Measurements from ENCODE around the gene CPSF7. TPM values are rescaled to one million over a fixed set of nuclear protein-coding genes. Genes with fewer than 3 reads are reported as not detected.

Gene CPSF7
- total RNA-seq, 1 experiment from 2014 or later: 145 TPM

GRCh38 chr11:61413496-61413895, 16.3 kb downstream of the CPSF7 start:
- H3K4me3 Mint-ChIP-seq: no peak overlapping the region
- H3K4me1 Mint-ChIP-seq: no peaks in the 10 kb centered on the region; a peak in 1 of 4 replicates
- Histone ChIP-seq H4K8ac (replicated peaks; ENCODE audit: insufficient read length, low read depth, low read length) (no peak overlapping the region), H2AK5ac (ENCODE audit: insufficient read length, low read length) (no peak overlapping the region), H3K27ac (ENCODE audit: insufficient read length, low read depth, low read length) (no peak overlapping the region), H3K79me1 (ENCODE audit: insufficient read depth, low read depth, low read length, poor library complexity, severe bottlenecking) (peaks cover 4% of the 10 kb centered on the region), H4K5ac (ENCODE audit: insufficient read length, low read depth, low read length) (no peak overlapping the region), H3K18ac (ENCODE audit: insufficient read length, low read depth, low read length) (no peak overlapping the region), H2BK120ac (ENCODE audit: low read depth, low read length, poor library complexity, severe bottlenecking) (no peak overlapping the region), H3K14ac (ENCODE audit: insufficient read depth, low read length) (no peak overlapping the region), H3K79me2 (ENCODE audit: insufficient read depth, low read length) (no peaks in the 10 kb centered on the region), H2BK12ac (ENCODE audit: insufficient read length, low read depth, low read length) (no peak overlapping the region), H3K4me1 (ENCODE audit: insufficient read depth, low read length) (no peaks in the 10 kb centered on the region), H3K9me3 (ENCODE audit: control insufficient read depth, low read depth, low read length) (no peaks in the 10 kb centered on the region), H2AFZ (ENCODE audit: low read length) (no peak overlapping the region), H3K56ac (ENCODE audit: insufficient read length, low read depth, low read length) (no peak overlapping the region), H3K9ac (ENCODE audit: extremely low read depth, insufficient read length, low read length) (no peak overlapping the region), H3K27me3 (ENCODE audit: insufficient read depth, low read length) (no peaks in the 10 kb centered on the region), H2BK15ac (ENCODE audit: low read depth, low read length) (no peak overlapping the region), H4K91ac (ENCODE audit: insufficient read length, low read depth, low read length) (no peak overlapping the region), H3K23me2 (ENCODE audit: insufficient read length, low read depth, low read length, poor library complexity, severe bottlenecking) (no peaks in the 10 kb centered on the region), H3K4ac (ENCODE audit: low read depth, low read length) (no peak overlapping the region), H4K20me1 (ENCODE audit: control insufficient read depth, insufficient read depth, insufficient read length) (no peaks in the 10 kb centered on the region), H2BK5ac (ENCODE audit: insufficient read length, low read length) (no peak overlapping the region), H2BK20ac (ENCODE audit: low read depth, low read length, poor library complexity, severe bottlenecking) (no peak overlapping the region), H3K4me2 (ENCODE audit: insufficient read depth, insufficient read length, low read length) (no peak overlapping the region), H3K23ac (ENCODE audit: insufficient read length, low read depth, low read length) (no peak overlapping the region), H3T11ph (ENCODE audit: low read length) (no peak overlapping the region)
- no peaks in the 10 kb centered on the region for H3K9me3 Mint-ChIP-seq
- H3K27me3 Mint-ChIP-seq (ENCODE audit: low read depth): no peaks in the 10 kb centered on the region
- no peak for DNase-seq
- no CpG with 5 or more reads among the region's 3 CpGs for WGBS (ENCODE audit: extremely low coverage, insufficient read length, low lambda C conversion rate)
- H3K27ac Mint-ChIP-seq: peak overlapping the region in 1 of 3 experiments; percentile 73; a peak in 1 of 7 replicates
- no peak for TF ChIP-seq CTCF (conservative IDR thresholded peaks at IDR 0.05)
- peaks cover 51 to 97% (median 94%) of the 10 kb centered on the region in 3 experiments for H3K36me3 Mint-ChIP-seq (ENCODE audit: insufficient read depth in 1 of 3, low read depth in 3 of 3)
